ENCODE data around the gene PPP3CB.

- TF ChIP-seq CTCF (IDR thresholded peaks at IDR 0.05; ENCODE audit: insufficient read depth, low read depth, low read length) (no peak), EZH2 (IDR thresholded peaks at IDR 0.05; ENCODE audit: insufficient read depth, low read length) (no peak)
Observed at GRCh38 chr10:73449113-73449512, 46.7 kb downstream of the PPP3CB start.
